HG03135 (cell line): ENCODE results near the gene DSTN.

Experiments used
- ATAC-seq: cut with Tn5 transposase; IDR thresholded peaks from one replicate; pipeline ENCODE4 v1.9.1; 2021; ENCODE audit warnings: mild to moderate bottlenecking, moderate library complexity; ENCODE audit not compliant: unreplicated experiment

The DSTN gene

GRCh38 chr20:17636523-17637412 lies 66.9 kb downstream of the DSTN start:
- ATAC-seq: no peak

- no peak for ATAC-seq
These were observed 67.5 kb downstream of the DSTN start for GRCh38 chr20:17637413-17637780.

GRCh38 chr20:17637985-17638640 lies 68.2 kb downstream of the DSTN start:
- ATAC-seq: no peak

- ATAC-seq: no peak
These were observed 69.0 kb downstream of the DSTN start for GRCh38 chr20:17638835-17639407.

GRCh38 chr20:17640146-17640874 lies 70.4 kb downstream of the DSTN start:
- no peak for ATAC-seq

- no peak for ATAC-seq
These were observed 71.1 kb downstream of the DSTN start for GRCh38 chr20:17640875-17641378.

GRCh38 chr20:17641520-17641964 lies 71.7 kb downstream of the DSTN start:
- no peak for ATAC-seq

GRCh38 chr20:17641993-17642392 lies 72.1 kb downstream of the DSTN start:
- ATAC-seq: no peak

GRCh38 chr20:17642404-17643269 lies 72.8 kb downstream of the DSTN start:
- ATAC-seq: no peak

- no peak for ATAC-seq
These were observed 73.8 kb downstream of the DSTN start for GRCh38 chr20:17643531-17644188.

GRCh38 chr20:17644451-17644850 lies 74.6 kb downstream of the DSTN start:
- ATAC-seq: no peak

GRCh38 chr20:17645010-17645409 lies 75.1 kb downstream of the DSTN start:
- ATAC-seq: no peak

- no peak for ATAC-seq
These were observed 75.8 kb downstream of the DSTN start for GRCh38 chr20:17645546-17646208.

GRCh38 chr20:17646209-17646960 lies 76.5 kb downstream of the DSTN start:
- ATAC-seq: no peak

GRCh38 chr20:17646961-17647301 lies 77.1 kb downstream of the DSTN start:
- no peak for ATAC-seq

GRCh38 chr20:17647391-17648314 lies 77.8 kb downstream of the DSTN start:
- no peak for ATAC-seq

GRCh38 chr20:17648315-17648646 lies 78.4 kb downstream of the DSTN start:
- ATAC-seq: no peak
